ENCODE results near the gene VPS54. TPM values are rescaled to one million over a fixed set of nuclear protein-coding genes. Genes with fewer than 3 reads are reported as not detected.

VPS54 gene
- total and polyA plus RNA-seq, 4 donors, result 4.5 to 25.1 (median 13.3) TPM

DNA sequence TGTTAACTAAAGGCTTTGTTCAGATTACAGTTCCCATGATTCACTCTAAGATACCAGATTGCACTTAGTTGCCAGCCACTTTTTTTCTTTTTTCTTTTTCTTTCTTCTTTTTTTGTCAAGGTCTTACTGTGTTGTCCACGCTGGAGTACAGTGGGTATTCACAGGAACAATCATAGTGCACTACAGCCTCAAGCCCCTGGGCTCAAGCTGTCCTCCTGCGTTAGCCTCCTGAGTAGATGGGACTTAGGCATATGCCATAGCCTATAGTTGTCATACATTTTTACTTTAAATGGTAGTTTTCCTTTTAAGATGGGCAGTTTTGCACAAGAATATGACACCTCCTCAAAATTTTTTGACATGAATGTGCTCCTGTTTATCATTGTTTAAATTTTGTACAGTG is 175.4 kb downstream of the VPS54 start:
- WGBS, result 26% methylated on average over 2 of the region's 2 CpGs

DNA sequence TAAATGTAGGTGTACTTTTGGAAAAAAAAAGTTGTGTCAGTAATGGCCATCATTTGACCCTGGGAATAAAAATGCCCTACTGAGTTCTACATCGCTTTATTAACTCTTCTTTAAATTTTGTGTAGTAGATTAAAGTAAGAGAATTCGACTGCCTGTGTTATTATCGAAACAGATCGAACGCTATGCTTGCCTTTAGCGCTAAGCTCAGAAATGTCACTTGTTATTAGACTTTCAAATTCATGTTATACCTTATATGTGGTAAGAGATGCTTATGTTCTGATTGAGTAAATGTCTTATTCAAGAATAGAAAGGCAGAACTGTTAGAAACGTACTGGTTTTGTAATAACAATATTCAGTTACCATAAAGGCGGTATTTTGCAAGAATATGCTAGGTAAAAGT is 176.1 kb downstream of the VPS54 start:
- no peak for DNase-seq (ENCODE audit: low spot score)
- H3K9me3 ChIP-seq (ENCODE audit: control insufficient read depth in 4 of 4, low read length in 3 of 4), result no peaks in the 10 kb centered on the region
- H3K27ac ChIP-seq (ENCODE audit: low read depth in 1 of 2, low read length in 2 of 2), result peak overlapping the region; percentile 92 to 99
- H3K27me3 ChIP-seq (ENCODE audit: control insufficient read depth in 4 of 4, insufficient read depth in 4 of 4, low read length in 3 of 4), result no peaks in the 10 kb centered on the region
- H3K4me3 ChIP-seq (ENCODE audit: low read depth in 1 of 3, low read length in 3 of 3), result peak overlapping the region; percentile 64 to 98 (median 92)
- peaks cover 2 to 29% (median 8%) of the 10 kb centered on the region in 4 donors for H3K4me1 ChIP-seq (ENCODE audit: control insufficient read depth in 4 of 4, insufficient read depth in 4 of 4, low read length in 3 of 4)
- H3K36me3 ChIP-seq (ENCODE audit: control insufficient read depth in 4 of 4, insufficient read depth in 3 of 4, low read depth in 1 of 4, low read length in 3 of 4), result peaks cover 0 to 2% (median 0%) of the 10 kb centered on the region in 4 donors
- WGBS, result 27% methylated on average over 8 of the region's 8 CpGs
- no peak for TF ChIP-seq RAD21 (IDR thresholded peaks at IDR 0.05)
- no peak for TF ChIP-seq HNF4G (IDR thresholded peaks at IDR 0.05)
- no peak for TF ChIP-seq TAF1 (conservative IDR thresholded peaks at IDR 0.05)
- TF ChIP-seq HNF4A (conservative IDR thresholded peaks at IDR 0.05), result no peak
- TF ChIP-seq, protein P1, sequence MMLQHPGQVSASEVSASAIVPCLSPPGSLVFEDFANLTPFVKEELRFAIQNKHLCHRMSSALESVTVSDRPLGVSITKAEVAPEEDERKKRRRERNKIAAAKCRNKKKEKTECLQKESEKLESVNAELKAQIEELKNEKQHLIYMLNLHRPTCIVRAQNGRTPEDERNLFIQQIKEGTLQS (IDR thresholded peaks at IDR 0.05), result no peak
- TF ChIP-seq NR2F2 (IDR thresholded peaks at IDR 0.05), result no peak
- TF ChIP-seq, protein P2, sequence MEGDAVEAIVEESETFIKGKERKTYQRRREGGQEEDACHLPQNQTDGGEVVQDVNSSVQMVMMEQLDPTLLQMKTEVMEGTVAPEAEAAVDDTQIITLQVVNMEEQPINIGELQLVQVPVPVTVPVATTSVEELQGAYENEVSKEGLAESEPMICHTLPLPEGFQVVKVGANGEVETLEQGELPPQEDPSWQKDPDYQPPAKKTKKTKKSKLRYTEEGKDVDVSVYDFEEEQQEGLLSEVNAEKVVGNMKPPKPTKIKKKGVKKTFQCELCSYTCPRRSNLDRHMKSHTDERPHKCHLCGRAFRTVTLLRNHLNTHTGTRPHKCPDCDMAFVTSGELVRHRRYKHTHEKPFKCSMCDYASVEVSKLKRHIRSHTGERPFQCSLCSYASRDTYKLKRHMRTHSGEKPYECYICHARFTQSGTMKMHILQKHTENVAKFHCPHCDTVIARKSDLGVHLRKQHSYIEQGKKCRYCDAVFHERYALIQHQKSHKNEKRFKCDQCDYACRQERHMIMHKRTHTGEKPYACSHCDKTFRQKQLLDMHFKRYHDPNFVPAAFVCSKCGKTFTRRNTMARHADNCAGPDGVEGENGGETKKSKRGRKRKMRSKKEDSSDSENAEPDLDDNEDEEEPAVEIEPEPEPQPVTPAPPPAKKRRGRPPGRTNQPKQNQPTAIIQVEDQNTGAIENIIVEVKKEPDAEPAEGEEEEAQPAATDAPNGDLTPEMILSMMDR (IDR thresholded peaks at IDR 0.05; ENCODE audit: low read depth, low read length, missing input control), result no peak
- TF ChIP-seq, protein P3, sequence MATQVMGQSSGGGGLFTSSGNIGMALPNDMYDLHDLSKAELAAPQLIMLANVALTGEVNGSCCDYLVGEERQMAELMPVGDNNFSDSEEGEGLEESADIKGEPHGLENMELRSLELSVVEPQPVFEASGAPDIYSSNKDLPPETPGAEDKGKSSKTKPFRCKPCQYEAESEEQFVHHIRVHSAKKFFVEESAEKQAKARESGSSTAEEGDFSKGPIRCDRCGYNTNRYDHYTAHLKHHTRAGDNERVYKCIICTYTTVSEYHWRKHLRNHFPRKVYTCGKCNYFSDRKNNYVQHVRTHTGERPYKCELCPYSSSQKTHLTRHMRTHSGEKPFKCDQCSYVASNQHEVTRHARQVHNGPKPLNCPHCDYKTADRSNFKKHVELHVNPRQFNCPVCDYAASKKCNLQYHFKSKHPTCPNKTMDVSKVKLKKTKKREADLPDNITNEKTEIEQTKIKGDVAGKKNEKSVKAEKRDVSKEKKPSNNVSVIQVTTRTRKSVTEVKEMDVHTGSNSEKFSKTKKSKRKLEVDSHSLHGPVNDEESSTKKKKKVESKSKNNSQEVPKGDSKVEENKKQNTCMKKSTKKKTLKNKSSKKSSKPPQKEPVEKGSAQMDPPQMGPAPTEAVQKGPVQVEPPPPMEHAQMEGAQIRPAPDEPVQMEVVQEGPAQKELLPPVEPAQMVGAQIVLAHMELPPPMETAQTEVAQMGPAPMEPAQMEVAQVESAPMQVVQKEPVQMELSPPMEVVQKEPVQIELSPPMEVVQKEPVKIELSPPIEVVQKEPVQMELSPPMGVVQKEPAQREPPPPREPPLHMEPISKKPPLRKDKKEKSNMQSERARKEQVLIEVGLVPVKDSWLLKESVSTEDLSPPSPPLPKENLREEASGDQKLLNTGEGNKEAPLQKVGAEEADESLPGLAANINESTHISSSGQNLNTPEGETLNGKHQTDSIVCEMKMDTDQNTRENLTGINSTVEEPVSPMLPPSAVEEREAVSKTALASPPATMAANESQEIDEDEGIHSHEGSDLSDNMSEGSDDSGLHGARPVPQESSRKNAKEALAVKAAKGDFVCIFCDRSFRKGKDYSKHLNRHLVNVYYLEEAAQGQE (IDR thresholded peaks at IDR 0.05), result no peak
- TF ChIP-seq, protein P4, sequence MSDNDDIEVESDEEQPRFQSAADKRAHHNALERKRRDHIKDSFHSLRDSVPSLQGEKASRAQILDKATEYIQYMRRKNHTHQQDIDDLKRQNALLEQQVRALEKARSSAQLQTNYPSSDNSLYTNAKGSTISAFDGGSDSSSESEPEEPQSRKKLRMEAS (IDR thresholded peaks at IDR 0.05), result no peak
- H3K9ac ChIP-seq (ENCODE audit: low read depth in 1 of 2, low read length in 2 of 2), result peak overlapping the region; percentile 98 to 100

More for the DNA sequence above, 175.4 kb downstream of the VPS54 start:
- TF ChIP-seq FOXA2 (IDR thresholded peaks at IDR 0.05), result no peak
- TF ChIP-seq, protein P4 (IDR thresholded peaks at IDR 0.05), result no peak
- no peak for TF ChIP-seq RAD21 (IDR thresholded peaks at IDR 0.05)
- TF ChIP-seq, protein P1 (IDR thresholded peaks at IDR 0.05), result no peak
- TF ChIP-seq, protein P2 (IDR thresholded peaks at IDR 0.05; ENCODE audit: low read depth, low read length, missing input control), result no peak
- TF ChIP-seq, protein P3 (IDR thresholded peaks at IDR 0.05), result no peak
- Histone ChIP-seq H3K27ac (ENCODE audit: low read depth in 1 of 2, low read length in 2 of 2) (peak overlapping the region in 1 of 2 donors; percentile 99), H3K9me3 (ENCODE audit: control insufficient read depth in 4 of 4, low read length in 3 of 4) (no peaks in the 10 kb centered on the region), H3K4me3 (ENCODE audit: low read depth in 1 of 3, low read length in 3 of 3) (peak overlapping the region; percentile 64 to 98 (median 92)), H3K36me3 (ENCODE audit: control insufficient read depth in 4 of 4, insufficient read depth in 3 of 4, low read depth in 1 of 4, low read length in 3 of 4) (peaks cover 0 to 2% (median 0%) of the 10 kb centered on the region in 4 donors), H3K9ac (ENCODE audit: low read depth in 1 of 2, low read length in 2 of 2) (peak overlapping the region; percentile 98 to 100), H3K27me3 (ENCODE audit: control insufficient read depth in 4 of 4, insufficient read depth in 4 of 4, low read length in 3 of 4) (no peaks in the 10 kb centered on the region), H3K4me1 (ENCODE audit: control insufficient read depth in 4 of 4, insufficient read depth in 4 of 4, low read length in 3 of 4) (peaks cover 2 to 33% (median 12%) of the 10 kb centered on the region in 4 donors)
- DNase-seq (ENCODE audit: low spot score), result no peak

Data from liver (tissue), 9 donors.